Embryonic facial prominence (tissue), 1 donor: Measurements from ENCODE around the gene SLC1A3.

ENCODE experiments used
- DNase-seq: peaks from one replicate; pipeline ENCODE4 v3.0.0-alpha.2; 2016; ENCODE audit errors: extremely low spot score

The SLC1A3 gene

GRCh38 chr5:36685631-36686288 lies 79.4 kb downstream of the SLC1A3 start:
- no peak for DNase-seq

GRCh38 chr5:36686881-36687280 lies 80.5 kb downstream of the SLC1A3 start:
- DNase-seq, result no peak

- no peak for DNase-seq
Observed at GRCh38 chr5:36688722-36689121, 82.3 kb downstream of the SLC1A3 start.

- no peak for DNase-seq
Observed at GRCh38 chr5:36689225-36689624, 82.8 kb downstream of the SLC1A3 start.

- DNase-seq, result peak; percentile 36
Observed at GRCh38 chr5:36690041-36690961, 83.9 kb downstream of the SLC1A3 start.

GRCh38 chr5:36691226-36691625 lies 84.8 kb downstream of the SLC1A3 start:
- DNase-seq, result no peak

- DNase-seq, result no peak
Observed at GRCh38 chr5:36691696-36692371, 85.4 kb downstream of the SLC1A3 start.

GRCh38 chr5:36692791-36693763 lies 86.7 kb downstream of the SLC1A3 start:
- DNase-seq, result no peak

- DNase-seq, result no peak
Observed at GRCh38 chr5:36694351-36694750, 87.9 kb downstream of the SLC1A3 start.

GRCh38 chr5:36696059-36696673 lies 89.8 kb downstream of the SLC1A3 start:
- no peak for DNase-seq

- DNase-seq, result no peak
Observed at GRCh38 chr5:36698031-36698430, 91.6 kb downstream of the SLC1A3 start.

- DNase-seq, result no peak
Observed at GRCh38 chr5:36701085-36701698, 94.8 kb downstream of the SLC1A3 start.

- no peak for DNase-seq
Observed at GRCh38 chr5:36703245-36703860, 96.9 kb downstream of the SLC1A3 start.

- no peak for DNase-seq
Observed at GRCh38 chr5:36704131-36704530, 97.7 kb downstream of the SLC1A3 start.

- DNase-seq, result no peak
Observed at GRCh38 chr5:36705055-36705454, 98.6 kb downstream of the SLC1A3 start.

- no peak for DNase-seq
Observed at GRCh38 chr5:36706662-36707061, 100.3 kb downstream of the SLC1A3 start.

- DNase-seq, result no peak
Observed at GRCh38 chr5:36708996-36709395, 102.6 kb downstream of the SLC1A3 start.

- DNase-seq, result no peak
Observed at GRCh38 chr5:36710039-36710438, 103.6 kb downstream of the SLC1A3 start.

GRCh38 chr5:36712706-36713105 lies 106.3 kb downstream of the SLC1A3 start:
- no peak for DNase-seq

- no peak for DNase-seq
Observed at GRCh38 chr5:36713541-36713940, 107.1 kb downstream of the SLC1A3 start.
